GM23248 (cell line): Measurements from ENCODE around the gene SOX21. TPM values are rescaled to one million over a fixed set of nuclear protein-coding genes. Genes with fewer than 3 reads are reported as not detected.

Experiments used
- DNase-seq: peaks from one replicate; pipeline ENCODE4 v3.0.0-alpha.2; 2015
- H2AFZ ChIP-seq: fragments of 200-600 bp; sonication (generic); 2 replicates; pipeline ENCODE4 v1.6.1; 2016; ENCODE audit warnings: antibody characterized with exemption
- H3F3A ChIP-seq: fragments of 200-600 bp; sonication (generic); 2 replicates; pipeline ENCODE4 v1.6.1; 2016; ENCODE audit warnings: mild to moderate bottlenecking, antibody characterized with exemption, mixed run types; ENCODE audit not compliant: insufficient read depth
- H3K27ac ChIP-seq: fragments of 200-600 bp; sonication (generic); 2 replicates; pipeline ENCODE4 v1.5.1; 2016; ENCODE audit warnings: mild to moderate bottlenecking
- H3K27me3 ChIP-seq: fragments of 200-600 bp; sonication (generic); replicated peaks from 2 replicates; pipeline ENCODE4 v1.6.1; 2016; ENCODE audit warnings: mild to moderate bottlenecking; ENCODE audit not compliant: insufficient read depth
- H3K36me3 ChIP-seq: fragments of 200-600 bp; sonication (generic); 2 replicates; pipeline ENCODE4 v1.6.1; 2016; ENCODE audit warnings: low read depth, mild to moderate bottlenecking
- H3K4me1 ChIP-seq: fragments of 200-600 bp; sonication (generic); 2 replicates; pipeline ENCODE4 v1.6.1; 2016; ENCODE audit warnings: mild to moderate bottlenecking; ENCODE audit not compliant: insufficient read depth
- H3K4me2 ChIP-seq: fragments of 200-600 bp; sonication (generic); one replicate; pipeline ENCODE4 v1.6.1; 2016; ENCODE audit warnings: mild to moderate bottlenecking; ENCODE audit not compliant: unreplicated experiment
- H3K4me3 ChIP-seq: fragments of 200-600 bp; sonication (generic); 2 replicates; pipeline ENCODE4 v1.5.1; 2016; ENCODE audit warnings: mild to moderate bottlenecking
- H3K79me2 ChIP-seq: fragments of 200-600 bp; sonication (generic); 2 replicates; pipeline ENCODE4 v1.6.1; 2016; ENCODE audit warnings: mild to moderate bottlenecking; ENCODE audit not compliant: insufficient read depth
- H3K9ac ChIP-seq: fragments of 200-600 bp; sonication (generic); 2 replicates; pipeline ENCODE4 v1.6.1; 2016; ENCODE audit warnings: mild to moderate bottlenecking
- H3K9me2 ChIP-seq: fragments of 200-600 bp; sonication (generic); 2 replicates; pipeline ENCODE4 v1.6.1; 2016; ENCODE audit warnings: mixed run types, mild to moderate bottlenecking, moderate library complexity; ENCODE audit not compliant: insufficient read depth
- H3K9me3 ChIP-seq: fragments of 200-600 bp; sonication (generic); one replicate; pipeline ENCODE4 v1.6.1; 2017; ENCODE audit warnings: low read depth
- H4K20me1 ChIP-seq: fragments of 200-600 bp; sonication (generic); 2 replicates; pipeline ENCODE4 v1.6.0; 2016; ENCODE audit not compliant: insufficient read depth
- EZH2 ChIP-seq: fragments of 200-600 bp; sonication (generic); IDR thresholded peaks from 2 replicates; pipeline ENCODE4 v1.6.1; 2018; ENCODE audit warnings: antibody characterized with exemption, mild to moderate bottlenecking; ENCODE audit not compliant: insufficient read depth, poor library complexity, severe bottlenecking
- EZH2phosphoT487 ChIP-seq: fragments of 200-600 bp; sonication (generic); IDR thresholded peaks from 2 replicates; pipeline ENCODE4 v1.6.1; 2018; ENCODE audit warnings: antibody characterized with exemption, moderate library complexity, mild to moderate bottlenecking, low read depth; ENCODE audit not compliant: insufficient read depth
- WGBS, 2 experiments: methylation state at CpG; one replicate each; pipeline ENCODE4 v1.1.6; 2015 to 2017; ENCODE audit warnings: low lambda C conversion rate in 2 of 2, low coverage in 1 of 2; ENCODE audit errors: missing lambda C conversion rate in 2 of 2; 5-methylcytosine and 5-hydroxymethylcytosine counted together
- in situ Hi-C: fragments of 300-500 bp; cut with MboI; formaldehyde crosslinking; loops from 2 replicates; pipeline ENCODE4 v1.15.0; 2020
- polyA plus RNA-seq: library from polyadenylated mRNA; unstranded; fragments of >200 nt; fragmentation: Nextera tagmentation; extraction: Ambion mirVana; gene quantifications from 2 replicates; pipeline ENCODE4 v1.2.1, GENCODE V29; 2016
- total RNA-seq: library from RNA; depleted of rRNA; stranded (reverse); fragments of >200 nt; shearing (Covaris generic); gene quantifications from 2 replicates; pipeline ENCODE4 v1.2.3, GENCODE V29; 2014

Gene SOX21
- total and polyA plus RNA-seq, 2 experiments from 2014 or later, result not detected

- H3K79me2 ChIP-seq, result no peaks in the 10 kb centered on the region
- H3K27me3 ChIP-seq, result peaks cover 33% of the 10 kb centered on the region
- no peaks in the 10 kb centered on the region for H3K36me3 ChIP-seq
- H3K4me3 ChIP-seq, result no peak overlapping the region
- H3K27ac ChIP-seq, result no peak overlapping the region
- no peaks in the 10 kb centered on the region for H3F3A ChIP-seq
- in situ Hi-C loops, result loop anchor here (25.0 kb wide), 1 partner anchor 730 kb away; no protein-coding TSS in a partner anchor
- DNase-seq, result no peak
- no peak overlapping the region for H3K9ac ChIP-seq
- H3K4me2 ChIP-seq, result no peak overlapping the region
- H3K9me3 ChIP-seq, result no peaks in the 10 kb centered on the region
- TF ChIP-seq EZH2phosphoT487, result no peak
- TF ChIP-seq EZH2, result no peak
- no peaks in the 10 kb centered on the region for H3K9me2 ChIP-seq
- no peak overlapping the region for H2AFZ ChIP-seq
- H4K20me1 ChIP-seq, result no peaks in the 10 kb centered on the region
- no peaks in the 10 kb centered on the region for H3K4me1 ChIP-seq
- WGBS, 2 experiments, result 36 to 52% methylated on average over 2 of the region's 2 CpGs
These were observed 30.1 kb downstream of the SOX21 start for GRCh38 chr13:94682229-94682628.

GRCh38 chr13:94679614-94680013 is 32.7 kb downstream of the SOX21 start:
- in situ Hi-C loops, result loop anchor here (25.0 kb wide), 1 partner anchor 733 kb away; no protein-coding TSS in a partner anchor
- no peak overlapping the region for H3K4me2 ChIP-seq

DNA sequence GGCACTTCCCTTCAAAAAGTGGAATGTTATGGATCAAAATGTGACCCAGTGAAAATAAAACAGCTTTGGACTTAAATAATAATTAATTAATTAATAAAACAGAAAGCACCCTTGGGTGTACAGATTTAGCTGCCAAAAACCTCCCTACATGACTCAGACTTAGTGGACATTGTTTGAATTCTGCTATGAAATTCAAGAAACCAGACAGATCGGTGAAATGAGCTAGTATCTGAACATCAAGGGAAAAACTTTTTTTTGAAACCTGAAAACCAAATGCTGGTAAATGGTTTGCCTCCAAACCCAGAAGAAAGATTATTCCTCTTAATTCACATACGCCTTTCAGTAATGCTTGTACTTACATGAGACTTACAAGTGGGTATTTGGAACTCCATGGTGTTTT is 33.5 kb downstream of the SOX21 start:
- no peak overlapping the region for H2AFZ ChIP-seq
- H3K9me2 ChIP-seq, result no peaks in the 10 kb centered on the region
- TF ChIP-seq EZH2phosphoT487, result no peak
- no peak for TF ChIP-seq EZH2
- WGBS, 2 experiments, result 6 to 14% methylated on average over 2 of the region's 2 CpGs
- H3K4me2 ChIP-seq, result no peak overlapping the region
- no peak overlapping the region for H3K27ac ChIP-seq
- H3K27me3 ChIP-seq, result peaks cover 40% of the 10 kb centered on the region
- no peaks in the 10 kb centered on the region for H3K79me2 ChIP-seq
- no peak overlapping the region for H3K4me3 ChIP-seq
- in situ Hi-C loops, result loop anchor here (25.0 kb wide), 1 partner anchor 733 kb away; no protein-coding TSS in a partner anchor
- H3K36me3 ChIP-seq, result no peaks in the 10 kb centered on the region
- H3K9me3 ChIP-seq, result no peaks in the 10 kb centered on the region
- no peaks in the 10 kb centered on the region for H4K20me1 ChIP-seq
- H3K9ac ChIP-seq, result no peak overlapping the region
- DNase-seq, result no peak
- H3K4me1 ChIP-seq, result no peaks in the 10 kb centered on the region
- H3F3A ChIP-seq, result no peaks in the 10 kb centered on the region

More at GRCh38 chr13:94679614-94680013, 32.7 kb downstream of the SOX21 start:
- H3K36me3 ChIP-seq, result no peaks in the 10 kb centered on the region
- H3K27ac ChIP-seq, result no peak overlapping the region
- no peak overlapping the region for H3K4me3 ChIP-seq
- no peak for DNase-seq
- no peaks in the 10 kb centered on the region for H3K9me3 ChIP-seq
- TF ChIP-seq EZH2 (no peak), EZH2phosphoT487 (no peak)
- no peaks in the 10 kb centered on the region for H3K79me2 ChIP-seq
- H3K9me2 ChIP-seq, result no peaks in the 10 kb centered on the region
- H3K4me1 ChIP-seq, result no peaks in the 10 kb centered on the region
- 35 to 36% methylated on average over 6 of the region's 6 CpGs for WGBS, 2 experiments
- H3K9ac ChIP-seq, result no peak overlapping the region
- H2AFZ ChIP-seq, result no peak overlapping the region
- H4K20me1 ChIP-seq, result no peaks in the 10 kb centered on the region
- no peaks in the 10 kb centered on the region for H3F3A ChIP-seq
- H3K27me3 ChIP-seq, result peaks cover 40% of the 10 kb centered on the region

GRCh38 chr13:94677799-94678198 is 34.5 kb downstream of the SOX21 start:
- Histone ChIP-seq H3K27me3 (peaks cover 34% of the 10 kb centered on the region), H3K9ac (no peak overlapping the region), H3K4me3 (no peak overlapping the region), H3K9me3 (no peaks in the 10 kb centered on the region), H3K4me2 (no peak overlapping the region), H3K4me1 (no peaks in the 10 kb centered on the region), H3K27ac (no peak overlapping the region), H3K36me3 (no peaks in the 10 kb centered on the region), H4K20me1 (no peaks in the 10 kb centered on the region), H3K9me2 (no peaks in the 10 kb centered on the region), H3K79me2 (no peaks in the 10 kb centered on the region), H2AFZ (no peak overlapping the region), H3F3A (no peaks in the 10 kb centered on the region)
- 63 to 72% methylated on average over 2 of the region's 2 CpGs for WGBS, 2 experiments
- no peak for TF ChIP-seq EZH2phosphoT487
- TF ChIP-seq EZH2, result no peak
- in situ Hi-C loops, result loop anchor here (25.0 kb wide), 1 partner anchor 735 kb away; no protein-coding TSS in a partner anchor
- no peak for DNase-seq
